ENCODE data around the gene PUM2.
"Not testable (repeated sequence)": the region's sequence is repeated elsewhere in the genome, so short reads cannot be mapped to it uniquely, and the experiment has no call there.

PUM2 gene

GRCh38 chr2:20282916-20283592 is 67.6 kb downstream of the PUM2 start:
- DNase-seq, result no peak

- DNase-seq, result no peak
These were observed 68.8 kb downstream of the PUM2 start for GRCh38 chr2:20281876-20282275.

GRCh38 chr2:20273042-20273441 is 77.6 kb downstream of the PUM2 start:
- DNase-seq, result no peak

- not testable (repeated sequence) for DNase-seq
These were observed 82.3 kb downstream of the PUM2 start for GRCh38 chr2:20268317-20268716.

- no peak for DNase-seq
These were observed 83.1 kb downstream of the PUM2 start for GRCh38 chr2:20267529-20267928.

- DNase-seq, result no peak
These were observed 86.0 kb downstream of the PUM2 start for GRCh38 chr2:20264629-20265028.

- DNase-seq, result no peak
These were observed 93.2 kb downstream of the PUM2 start for GRCh38 chr2:20257411-20257810.

GRCh38 chr2:20254731-20255130 is 95.9 kb downstream of the PUM2 start:
- DNase-seq, result no peak

- no peak for DNase-seq
These were observed 100.2 kb downstream of the PUM2 start for GRCh38 chr2:20250436-20250835.

GRCh38 chr2:20249170-20249569 is 101.5 kb downstream of the PUM2 start:
- no peak for DNase-seq

- no peak for DNase-seq
These were observed 103.6 kb downstream of the PUM2 start for GRCh38 chr2:20247084-20247483.

GRCh38 chr2:20243637-20244036 is 107.0 kb downstream of the PUM2 start:
- not testable (repeated sequence) for DNase-seq

- no peak for DNase-seq
These were observed 107.8 kb downstream of the PUM2 start for GRCh38 chr2:20242727-20243377.

- no peak for DNase-seq
These were observed 108.5 kb downstream of the PUM2 start for GRCh38 chr2:20241973-20242726.

- not testable (repeated sequence) for DNase-seq
These were observed 110.4 kb downstream of the PUM2 start for GRCh38 chr2:20240291-20240690.

- DNase-seq, result no peak
These were observed 114.1 kb downstream of the PUM2 start for GRCh38 chr2:20236496-20236895.

- DNase-seq, result no peak
These were observed 114.9 kb downstream of the PUM2 start for GRCh38 chr2:20235655-20236305.

- not testable (repeated sequence) for DNase-seq
These were observed 116.0 kb downstream of the PUM2 start for GRCh38 chr2:20234597-20234996.

- DNase-seq, result no peak
These were observed 117.8 kb downstream of the PUM2 start for GRCh38 chr2:20232837-20233207.

GRCh38 chr2:20231598-20232026 is 119.0 kb downstream of the PUM2 start:
- DNase-seq, result no peak

GRCh38 chr2:20231159-20231558 is 119.5 kb downstream of the PUM2 start:
- no peak for DNase-seq

- no peak for DNase-seq
These were observed 120.6 kb downstream of the PUM2 start for GRCh38 chr2:20230114-20230425.

- no peak for DNase-seq
These were observed 121.1 kb downstream of the PUM2 start for GRCh38 chr2:20229322-20230113.

Measured in KG1 (cell line).